Measurements from ENCODE around the gene TYMP.
A peak's percentile ranks its signal among the peaks of the same experiment; 100 is the strongest.

The TYMP gene

DNA sequence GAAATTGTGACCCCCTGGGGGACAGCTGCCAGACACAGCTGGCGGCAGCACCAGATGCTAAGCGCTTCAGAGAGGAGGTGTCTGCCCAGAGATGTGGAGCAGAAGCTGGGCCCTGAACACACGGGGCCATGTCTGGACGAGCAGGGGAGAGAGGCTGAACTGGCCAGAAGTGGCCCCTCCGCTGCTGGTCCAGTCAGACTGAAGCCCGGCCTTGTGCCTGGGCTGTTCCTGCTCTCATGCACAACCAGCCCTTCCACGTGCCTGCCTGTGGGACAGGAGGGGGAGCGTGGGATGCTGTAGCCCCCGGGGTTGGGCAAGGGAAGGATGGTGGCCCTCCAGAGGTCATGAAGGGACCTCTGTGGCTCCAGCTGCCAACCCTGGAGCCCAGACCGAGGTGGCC is 46.7 kb downstream of the TYMP start:
- TF ChIP-seq, protein P1, sequence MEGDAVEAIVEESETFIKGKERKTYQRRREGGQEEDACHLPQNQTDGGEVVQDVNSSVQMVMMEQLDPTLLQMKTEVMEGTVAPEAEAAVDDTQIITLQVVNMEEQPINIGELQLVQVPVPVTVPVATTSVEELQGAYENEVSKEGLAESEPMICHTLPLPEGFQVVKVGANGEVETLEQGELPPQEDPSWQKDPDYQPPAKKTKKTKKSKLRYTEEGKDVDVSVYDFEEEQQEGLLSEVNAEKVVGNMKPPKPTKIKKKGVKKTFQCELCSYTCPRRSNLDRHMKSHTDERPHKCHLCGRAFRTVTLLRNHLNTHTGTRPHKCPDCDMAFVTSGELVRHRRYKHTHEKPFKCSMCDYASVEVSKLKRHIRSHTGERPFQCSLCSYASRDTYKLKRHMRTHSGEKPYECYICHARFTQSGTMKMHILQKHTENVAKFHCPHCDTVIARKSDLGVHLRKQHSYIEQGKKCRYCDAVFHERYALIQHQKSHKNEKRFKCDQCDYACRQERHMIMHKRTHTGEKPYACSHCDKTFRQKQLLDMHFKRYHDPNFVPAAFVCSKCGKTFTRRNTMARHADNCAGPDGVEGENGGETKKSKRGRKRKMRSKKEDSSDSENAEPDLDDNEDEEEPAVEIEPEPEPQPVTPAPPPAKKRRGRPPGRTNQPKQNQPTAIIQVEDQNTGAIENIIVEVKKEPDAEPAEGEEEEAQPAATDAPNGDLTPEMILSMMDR (IDR thresholded peaks at IDR 0.05; ENCODE audit: control extremely low read depth, extremely low read depth, low read depth, missing control alignments), result no peak
- DNase-seq (ENCODE audit: extremely low spot score), result no peak
- POLR2A ChIA-PET, result interaction anchor here (0.6 kb wide), 1 partner anchor 52 kb away, joined by 8 read pairs; no protein-coding TSS in a partner anchor
- CTCF ChIA-PET, result no interaction called here

DNA sequence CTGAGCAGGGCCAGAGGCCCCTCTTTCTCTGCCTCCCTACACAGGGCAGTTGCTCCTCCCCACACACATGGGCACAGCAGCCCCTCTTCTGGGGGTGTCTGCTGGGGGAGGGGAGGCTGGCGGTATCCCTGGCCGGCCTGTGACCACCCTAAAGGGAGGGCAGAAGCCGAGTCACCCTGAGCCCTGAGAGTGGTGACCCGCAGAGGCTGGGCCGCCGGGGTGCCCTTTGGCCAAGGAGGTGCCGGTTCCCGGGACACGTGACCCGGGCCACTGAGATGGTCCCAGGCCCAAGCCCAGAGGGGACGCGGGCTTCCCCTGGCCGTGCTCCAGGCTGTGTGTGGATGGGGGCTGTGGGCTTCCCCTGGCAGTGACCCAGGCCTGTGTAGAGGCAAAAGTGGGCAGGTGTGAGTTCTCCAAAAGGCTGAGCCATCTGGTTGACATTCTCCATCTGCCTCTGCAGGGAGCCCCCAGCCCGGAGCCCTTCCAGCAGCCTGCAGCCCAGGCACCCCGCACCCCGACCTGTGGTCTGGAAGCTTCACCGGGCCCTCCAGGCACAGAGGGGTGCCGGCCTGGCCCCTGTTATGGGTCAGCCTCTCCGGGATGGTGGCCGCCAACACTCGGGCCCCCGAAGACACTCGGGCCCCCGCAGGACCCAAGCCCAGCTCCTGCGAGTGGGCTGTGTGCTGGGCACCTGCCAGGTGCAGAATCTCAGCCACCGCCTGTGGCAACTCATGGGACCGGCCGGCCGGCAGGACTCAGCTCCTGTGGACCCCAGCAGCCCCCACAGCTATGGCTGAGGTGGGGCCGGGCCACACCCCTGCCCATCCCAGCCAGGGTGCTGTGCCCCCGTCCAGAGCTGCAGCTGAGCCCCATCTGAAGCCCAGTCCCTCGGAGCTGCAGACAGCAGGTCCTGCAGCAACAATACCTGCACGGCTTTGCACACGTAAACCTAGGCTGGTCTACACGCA is 47.4 kb downstream of the TYMP start:
- TF ChIP-seq, protein P1 (IDR thresholded peaks at IDR 0.05; ENCODE audit: control extremely low read depth, extremely low read depth, low read depth, missing control alignments), result no peak
- ChIA-PET CTCF (interaction anchor here (1.4 kb wide), 1 partner anchor 15 kb away, joined by 3 read pairs; no protein-coding TSS in a partner anchor), POLR2A (no interaction called here)
- DNase-seq (ENCODE audit: extremely low spot score), result no peak

DNA sequence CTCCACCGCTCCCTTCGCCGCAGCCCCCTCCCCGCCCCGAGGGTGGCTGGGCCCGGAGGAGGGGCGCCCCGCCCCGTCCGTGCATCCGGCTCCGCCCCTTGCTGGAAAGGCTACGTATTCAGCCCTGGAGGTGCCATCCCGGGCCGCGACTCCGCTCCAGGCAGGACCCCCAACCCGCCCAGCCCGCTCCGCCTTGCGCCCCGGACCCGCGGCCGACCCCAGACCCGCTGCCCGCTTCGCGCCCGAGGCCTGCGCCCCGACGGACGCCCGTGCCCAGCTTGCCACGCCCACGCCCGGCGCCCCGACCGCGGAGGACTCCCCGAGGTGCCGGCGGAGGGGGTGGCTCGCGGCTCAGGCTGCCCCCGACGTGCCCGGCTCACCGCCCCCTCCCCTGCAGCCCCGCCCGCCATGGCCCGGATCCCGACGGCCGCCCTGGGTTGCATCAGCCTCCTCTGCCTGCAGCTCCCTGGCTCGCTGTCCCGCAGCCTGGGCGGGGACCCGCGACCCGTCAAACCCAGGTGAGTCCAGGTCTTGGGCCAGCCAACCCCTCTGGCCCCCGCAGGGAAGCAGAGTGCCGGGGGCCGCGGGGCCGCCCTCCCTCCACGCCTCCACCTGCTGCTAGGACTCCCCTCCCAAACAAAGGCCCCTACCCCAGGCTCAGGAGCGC is 48.2 kb downstream of the TYMP start, which contains the start of gene ADM2:
TSS of gene ADM2 (plus strand) at position 104 of the 667 bp plus-strand sequence. CDS start at position 409, 305 bp downstream.
- POLR2A ChIA-PET, result no interaction called here
- TF ChIP-seq, protein P1 (IDR thresholded peaks at IDR 0.05; ENCODE audit: control extremely low read depth, extremely low read depth, low read depth, missing control alignments), result no peak
- DNase-seq (ENCODE audit: extremely low spot score), result peak; percentile 69
- CTCF ChIA-PET, result interaction anchor here (1.4 kb wide), 1 partner anchor 16 kb away, joined by 3 read pairs; no protein-coding TSS in a partner anchor

DNA sequence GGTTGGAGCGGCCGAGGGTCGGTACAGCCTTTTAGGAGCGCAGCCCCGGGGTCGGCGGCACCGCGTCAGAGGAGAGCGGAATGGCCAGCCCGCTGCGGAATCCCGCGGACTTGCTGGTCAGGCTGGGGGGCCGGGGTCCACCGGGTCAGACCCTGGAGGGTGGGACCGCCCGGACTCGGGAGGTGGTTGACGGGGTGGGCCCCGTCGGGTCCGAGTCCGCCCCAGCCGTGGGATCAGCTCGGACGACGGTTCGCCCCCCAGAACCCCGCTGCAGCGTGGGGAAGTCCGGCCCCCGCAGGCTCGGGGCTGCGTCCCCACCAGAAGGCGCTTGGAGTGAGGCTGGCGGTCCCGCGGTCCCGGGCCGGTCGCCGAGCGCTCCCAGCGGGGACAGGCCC is 48.8 kb downstream of the TYMP start:
- TF ChIP-seq, protein P1 (IDR thresholded peaks at IDR 0.05; ENCODE audit: control extremely low read depth, extremely low read depth, low read depth, missing control alignments), result no peak
- CTCF ChIA-PET, result interaction anchor here (1.4 to 2.5 kb wide), 3 partner anchors 9 to 204 kb away, joined by 3 to 6 read pairs (median 3); no protein-coding TSS in a partner anchor
- POLR2A ChIA-PET, result no interaction called here
- DNase-seq (ENCODE audit: extremely low spot score), result no peak

DNA sequence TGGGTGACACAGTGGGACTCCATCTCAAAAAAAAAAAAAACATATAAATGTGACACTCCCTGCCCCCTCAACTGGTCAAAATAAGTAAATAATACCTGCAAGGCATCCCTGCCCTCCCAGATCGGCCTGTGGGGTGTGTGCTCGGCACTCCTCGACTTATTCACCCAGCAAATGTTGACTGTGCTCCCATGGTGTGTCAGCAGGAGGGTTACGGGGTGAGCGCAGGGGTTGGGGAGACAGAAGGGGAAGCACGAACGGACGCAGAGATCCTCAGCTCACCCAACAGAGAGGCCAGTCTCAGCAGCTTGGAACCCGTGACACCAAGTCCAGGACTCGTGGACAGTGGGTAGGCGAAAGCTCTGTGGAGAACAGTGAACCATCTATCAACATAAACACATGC is 50.1 kb downstream of the TYMP start:
- TF ChIP-seq, protein P1 (IDR thresholded peaks at IDR 0.05; ENCODE audit: control extremely low read depth, extremely low read depth, low read depth, missing control alignments), result no peak
- no peak for DNase-seq (ENCODE audit: extremely low spot score)
- ChIA-PET CTCF (interaction anchor here (1.4 to 2.5 kb wide), 3 partner anchors 8 to 203 kb away, joined by 3 to 7 read pairs (median 6); no protein-coding TSS in a partner anchor), POLR2A (no interaction called here)

DNA sequence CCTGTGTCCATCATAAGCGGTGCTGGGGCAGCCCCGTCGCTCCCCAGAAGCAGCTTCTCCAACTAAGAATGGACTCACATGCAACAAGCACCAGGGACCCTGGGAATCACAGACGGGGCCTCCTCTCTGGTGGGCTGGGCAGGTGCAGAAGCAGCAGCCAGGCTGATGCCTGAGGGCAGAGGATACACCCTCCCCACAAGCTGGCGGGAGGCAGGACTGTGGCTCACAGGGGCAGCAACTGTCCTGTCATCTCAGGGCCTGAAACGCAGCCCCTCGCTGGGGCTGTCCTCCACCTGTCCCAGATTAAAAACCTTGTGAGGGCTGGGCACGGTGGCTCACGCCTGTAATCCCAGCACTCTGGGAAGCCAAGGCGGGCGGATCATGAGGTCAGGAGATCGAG is 51.9 kb downstream of the TYMP start:
- no peak for DNase-seq (ENCODE audit: extremely low spot score)
- ChIA-PET POLR2A (no interaction called here), CTCF (interaction anchor here (3.0 kb wide), 1 partner anchor 20 kb away, joined by 10 read pairs; no protein-coding TSS in a partner anchor)
- TF ChIP-seq, protein P1 (IDR thresholded peaks at IDR 0.05; ENCODE audit: control extremely low read depth, extremely low read depth, low read depth, missing control alignments), result no peak

Data from GM10248 (cell line).